SK-N-SH treated with all-trans-retinoic acid at 6 μM for 48 hours (cell line): ENCODE measurements around the gene HLA-DRA.

Experiments used
- BACH2 ChIP-seq: fragments of 250-450 bp; sonication (Bioruptor Pico); IDR thresholded peaks from 2 replicates; pipeline ENCODE4 v1.9.0; 2021; ENCODE audit warnings: mild to moderate bottlenecking, borderline replicate concordance
- OSR1 ChIP-seq: fragments of 250-450 bp; sonication (Bioruptor Pico); IDR thresholded peaks from 2 replicates; pipeline ENCODE4 v1.8.0; 2022; ENCODE audit warnings: moderate library complexity, mild to moderate bottlenecking, inconsistent platforms

GRCh38 chr6:32396028-32396427 lies 43.7 kb upstream of the HLA-DRA start:
- TF ChIP-seq OSR1 (CRISPR knock-in tag) (no peak), BACH2 (no peak)
